Skeletal muscle satellite cell (primary cell): ENCODE results near the gene STK40. TPM values are rescaled to one million over a fixed set of nuclear protein-coding genes. Genes with fewer than 3 reads are reported as not detected.

Source experiments
- H3K27me3 ChIP-seq: 2 replicates; pipeline ENCODE4 v1.7.0; 2013; ENCODE audit warnings: low read length; ENCODE audit not compliant: control insufficient read depth, insufficient read depth
- H3K36me3 ChIP-seq: 2 replicates; pipeline ENCODE4 v1.7.0; 2013; ENCODE audit warnings: mild to moderate bottlenecking, control low read depth, low read length; ENCODE audit not compliant: insufficient read depth
- H3K4me1 ChIP-seq: 2 replicates; pipeline ENCODE4 v1.7.0; 2013; ENCODE audit warnings: low read length; ENCODE audit not compliant: control insufficient read depth, insufficient read depth
- H3K4me2 ChIP-seq: 2 replicates; pipeline ENCODE4 v1.7.0; 2013; ENCODE audit warnings: mild to moderate bottlenecking, low read length
- H3K4me3 ChIP-seq: 2 replicates; pipeline ENCODE4 v1.7.0; 2013; ENCODE audit warnings: low read length
- H3K9ac ChIP-seq: 2 replicates; pipeline ENCODE4 v1.7.0; 2013; ENCODE audit warnings: mild to moderate bottlenecking, low read depth, low read length, moderate library complexity
- H3K9me3 ChIP-seq: replicated peaks from 2 replicates; pipeline ENCODE4 v1.7.0; 2013; ENCODE audit warnings: mild to moderate bottlenecking, control low read depth, low read length
- small RNA-seq: library from RNA; depleted of rRNA; stranded (forward); fragments of <200 nt; gene quantifications from one replicate; pipeline ENCODE3, GENCODE V24; 2012

STK40 gene

GRCh38 chr1:36303650-36304360 is 81.9 kb downstream of the STK40 start:
- Histone ChIP-seq H3K4me3 (no peak overlapping the region), H3K4me2 (no peak overlapping the region), H3K9ac (no peak overlapping the region), H3K36me3 (peaks cover 44% of the 10 kb centered on the region), H3K27me3 (no peaks in the 10 kb centered on the region), H3K4me1 (peaks cover 35% of the 10 kb centered on the region), H3K9me3 (no peaks in the 10 kb centered on the region)

DNA sequence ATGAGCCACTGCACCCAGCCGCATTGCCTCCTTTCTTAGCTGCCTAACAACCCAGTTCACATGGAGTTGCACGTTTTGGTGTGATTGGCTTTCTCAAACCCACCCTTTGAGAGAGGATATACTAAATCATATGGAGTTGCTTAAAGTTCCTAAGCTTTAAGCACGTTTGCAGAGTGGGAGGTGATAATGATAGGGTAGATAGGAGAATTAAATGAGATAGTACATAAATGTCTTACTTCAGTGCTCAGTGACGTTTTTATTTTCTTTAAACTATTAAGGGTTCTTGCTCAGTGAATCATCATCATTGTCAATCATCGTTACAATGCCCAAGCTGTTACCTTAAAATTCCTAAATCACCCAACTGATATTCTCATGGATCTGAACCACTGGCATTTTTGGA is 82.5 kb downstream of the STK40 start:
- Histone ChIP-seq H3K9ac (no peak overlapping the region), H3K36me3 (peaks cover 49% of the 10 kb centered on the region), H3K27me3 (no peaks in the 10 kb centered on the region), H3K4me2 (no peak overlapping the region), H3K4me3 (no peak overlapping the region), H3K4me1 (peaks cover 35% of the 10 kb centered on the region), H3K9me3 (no peaks in the 10 kb centered on the region)

DNA sequence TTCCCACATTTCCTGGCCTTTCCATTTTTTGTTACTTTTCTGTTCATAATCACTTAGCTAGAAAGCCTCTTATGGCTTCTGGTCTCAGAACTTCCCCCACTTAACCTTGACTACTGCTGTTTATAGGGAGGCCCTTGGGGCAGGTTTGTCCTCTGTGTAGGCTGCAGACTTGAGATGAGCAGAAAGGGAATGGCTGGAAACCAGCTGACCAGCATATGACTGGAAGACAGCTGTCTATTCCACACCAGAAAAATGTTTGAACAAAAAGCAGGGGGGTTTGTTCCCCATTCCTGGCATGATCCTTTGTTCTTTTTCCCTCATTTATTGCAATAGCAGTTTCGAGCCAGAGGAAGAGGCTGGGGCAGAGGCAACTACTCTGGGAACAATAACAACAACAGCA is 84.5 kb downstream of the STK40 start:
- Histone ChIP-seq H3K27me3 (no peaks in the 10 kb centered on the region), H3K4me3 (no peak overlapping the region), H3K9ac (no peak overlapping the region), H3K36me3 (peaks cover 63% of the 10 kb centered on the region), H3K4me1 (peaks cover 23% of the 10 kb centered on the region), H3K9me3 (no peaks in the 10 kb centered on the region), H3K4me2 (no peak overlapping the region)

DNA sequence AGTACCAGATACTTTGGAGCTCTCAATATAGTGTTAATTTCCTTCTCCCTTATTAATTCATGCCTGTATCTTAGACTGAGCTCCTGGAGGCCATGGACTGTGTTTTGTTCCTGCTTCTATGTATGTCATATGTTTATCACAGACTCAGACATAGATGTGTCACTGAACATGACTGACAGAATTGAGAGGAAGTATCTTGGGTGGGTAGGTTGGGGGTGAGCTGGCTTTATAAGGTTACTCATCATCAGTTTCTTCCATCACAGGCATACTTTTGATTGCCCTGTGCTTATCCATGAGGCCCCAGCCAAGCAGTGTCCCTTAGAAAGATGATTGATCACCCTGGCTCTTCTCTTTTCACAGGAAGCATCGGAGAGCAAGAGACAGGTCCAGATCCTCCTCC is 85.2 kb downstream of the STK40 start:
- Histone ChIP-seq H3K27me3 (no peaks in the 10 kb centered on the region), H3K4me2 (no peak overlapping the region), H3K4me1 (peaks cover 18% of the 10 kb centered on the region), H3K4me3 (no peak overlapping the region), H3K9me3 (no peaks in the 10 kb centered on the region), H3K9ac (no peak overlapping the region), H3K36me3 (peaks cover 70% of the 10 kb centered on the region)

- H3K27me3 ChIP-seq: no peaks in the 10 kb centered on the region
- no peak overlapping the region for H3K4me3 ChIP-seq
- H3K4me1 ChIP-seq: peaks cover 18% of the 10 kb centered on the region
- no peak overlapping the region for H3K4me2 ChIP-seq
- peaks cover 70% of the 10 kb centered on the region for H3K36me3 ChIP-seq
- no peak overlapping the region for H3K9ac ChIP-seq
- no peaks in the 10 kb centered on the region for H3K9me3 ChIP-seq
Measured at GRCh38 chr1:36298640-36299039, 87.1 kb downstream of the STK40 start.

- no peak overlapping the region for H3K4me3 ChIP-seq
- H3K9me3 ChIP-seq: no peaks in the 10 kb centered on the region
- no peak overlapping the region for H3K4me2 ChIP-seq
- H3K36me3 ChIP-seq: peaks cover 69% of the 10 kb centered on the region
- H3K9ac ChIP-seq: no peak overlapping the region
- H3K4me1 ChIP-seq: peaks cover 18% of the 10 kb centered on the region
- H3K27me3 ChIP-seq: no peaks in the 10 kb centered on the region
Measured at GRCh38 chr1:36297062-36297461, 88.7 kb downstream of the STK40 start.

- Histone ChIP-seq H3K9me3 (no peaks in the 10 kb centered on the region), H3K9ac (no peak overlapping the region), H3K27me3 (no peaks in the 10 kb centered on the region), H3K4me1 (peaks cover 18% of the 10 kb centered on the region), H3K36me3 (peaks cover 69% of the 10 kb centered on the region), H3K4me3 (no peak overlapping the region), H3K4me2 (no peak overlapping the region)
Measured at GRCh38 chr1:36295390-36295789, 90.3 kb downstream of the STK40 start.

Small RNA genes lying within 50 kb of the gene (small RNA-seq; reads per million reads assigned to genes)
- gene RNU4-27P (not detected), gene SNORA63C (2.1 reads per million, percentile 67 among the genes with 10 or more reads in this experiment)
